Measurements from ENCODE around the gene CNTNAP1. TPM values are rescaled to one million over a fixed set of nuclear protein-coding genes. Genes with fewer than 3 reads are reported as not detected.

Gene CNTNAP1
- total RNA-seq, 2 experiments from 2014 or later: 1.2 to 1.4 TPM

DNA sequence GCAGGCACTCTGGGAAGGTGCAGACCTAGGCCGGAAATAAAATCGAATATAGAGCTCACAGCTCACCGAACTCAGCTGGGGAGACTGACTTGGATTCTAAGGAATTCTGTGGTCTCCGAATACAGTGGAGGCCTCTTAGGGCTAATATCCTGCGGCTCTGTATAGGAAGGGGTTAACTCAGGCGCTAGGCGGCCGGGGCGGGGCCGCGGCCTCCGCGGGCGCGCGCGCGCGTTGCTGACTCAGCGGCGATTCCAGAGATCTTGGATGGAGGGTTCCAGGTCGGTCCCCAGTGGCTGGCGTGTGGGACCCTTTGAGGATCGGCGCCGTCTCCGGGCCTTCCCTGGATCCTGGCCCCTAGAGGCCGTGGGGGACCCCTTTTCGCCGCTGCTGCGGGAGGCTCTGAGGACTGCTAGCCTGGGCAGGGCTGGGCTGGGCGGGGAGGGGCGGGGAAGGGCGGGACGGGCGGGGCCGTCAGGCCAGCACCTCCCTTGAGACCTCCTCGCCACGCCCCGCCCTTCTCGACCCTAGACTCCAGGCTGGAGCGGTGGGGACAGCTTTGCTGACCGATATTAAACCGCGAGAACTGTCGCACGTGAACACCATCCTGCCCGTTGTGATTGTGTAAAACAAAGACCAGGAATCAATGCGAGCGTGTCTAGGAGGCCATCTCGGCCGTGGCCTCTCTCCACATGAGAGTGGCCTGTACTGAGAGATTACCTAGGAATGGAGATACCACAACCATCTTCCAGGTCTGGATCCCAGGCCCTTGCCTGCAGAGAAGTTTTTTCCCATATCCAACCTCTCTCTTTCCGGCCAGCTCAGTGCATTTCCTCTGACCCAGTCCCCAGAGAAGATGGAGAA is 4.2 kb upstream of the CNTNAP1 start:
- ATAC-seq (peak; percentile 14), DNase-seq (peak; percentile 86)
- peak overlapping the region; percentile 70 for H3K4me3 Mint-ChIP-seq
- peaks cover 37% of the 10 kb centered on the region for H3K27me3 Mint-ChIP-seq
- peak overlapping the region; percentile 81 for H3K27ac Mint-ChIP-seq
- intact Hi-C loops (cut with DNase I, micrococcal nuclease): loop anchor here (1.0 to 10.0 kb wide), 16 partner anchors 19 to 1444 kb away; partner anchors contain the start of genes COASY (in 1 of the 2), EIF1 (in 1 of the 2), HDAC5 (in 1 of the 2) and KCNH4 (in 1 of the 2)
- H3K36me3 Mint-ChIP-seq (ENCODE audit: low read depth): peaks cover 2% of the 10 kb centered on the region
- no peaks in the 10 kb centered on the region for H3K9me3 Mint-ChIP-seq (ENCODE audit: low read depth)
- ChIA-PET POLR2A (no interaction called here), CTCF (interaction anchor here (0.6 to 3.9 kb wide), 5 partner anchors 18 to 348 kb away, joined by 3 to 44 read pairs (median 3); partner anchors contain the start of genes PSMC3IP, RETREG3 and TUBG1)
- peaks cover 56% of the 10 kb centered on the region for H3K4me1 Mint-ChIP-seq

DNA sequence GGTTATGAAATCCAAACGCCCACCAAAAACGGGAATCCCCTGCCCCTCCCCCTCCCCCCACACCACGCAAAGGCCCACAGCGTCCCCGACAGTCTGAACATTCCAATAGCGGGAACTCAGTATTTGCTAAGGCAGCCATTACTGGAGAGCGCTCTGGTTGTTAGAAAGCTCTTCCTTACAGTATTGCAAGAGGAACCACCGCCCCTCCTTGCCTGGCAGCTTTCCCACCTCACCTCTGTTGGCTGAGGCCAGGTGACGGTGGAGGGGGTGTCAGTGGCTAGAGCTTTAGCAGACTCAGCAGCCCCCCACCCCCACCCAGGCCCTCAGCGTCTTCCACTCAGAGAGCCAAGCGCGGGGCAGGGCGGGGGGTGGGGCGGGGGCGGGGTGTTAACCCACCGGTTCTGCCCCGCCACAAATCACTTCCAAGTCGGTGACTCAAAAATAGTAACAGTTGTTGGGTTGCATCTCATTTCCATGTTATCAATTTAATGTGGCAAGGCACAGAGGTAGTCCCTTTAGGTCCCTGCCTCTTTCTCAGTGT is 3.3 kb upstream of the CNTNAP1 start:
- Mint-ChIP-seq H3K4me1 (peaks cover 60% of the 10 kb centered on the region), H3K9me3 (ENCODE audit: low read depth) (no peaks in the 10 kb centered on the region), H3K36me3 (ENCODE audit: low read depth) (peaks cover 2% of the 10 kb centered on the region), H3K27ac (peak overlapping the region; percentile 58), H3K4me3 (peak overlapping the region; percentile 70), H3K27me3 (peaks cover 46% of the 10 kb centered on the region)
- ChIA-PET POLR2A (interaction anchor here (0.6 to 1.1 kb wide), 4 partner anchors 19 to 689 kb away, joined by 3 to 5 read pairs (median 3); partner anchors contain the start of genes RETREG3 and TUBG1), CTCF (interaction anchor here (0.6 to 3.9 kb wide), 10 partner anchors 11 to 203 kb away, joined by 3 to 44 read pairs (median 4); partner anchors contain the start of genes PSMC3IP and TUBG2)
- DNase-seq: peak; percentile 65
- intact Hi-C loops (cut with DNase I, micrococcal nuclease): loop anchor here (1.0 to 10.0 kb wide), 12 partner anchors 70 to 1443 kb away; partner anchors contain the start of genes EIF1 (in 1 of the 2), HDAC5 (in 1 of the 2), KCNH4 (in 1 of the 2) and PSME3 (in 1 of the 2)
- ATAC-seq: peak; percentile 16

DNA sequence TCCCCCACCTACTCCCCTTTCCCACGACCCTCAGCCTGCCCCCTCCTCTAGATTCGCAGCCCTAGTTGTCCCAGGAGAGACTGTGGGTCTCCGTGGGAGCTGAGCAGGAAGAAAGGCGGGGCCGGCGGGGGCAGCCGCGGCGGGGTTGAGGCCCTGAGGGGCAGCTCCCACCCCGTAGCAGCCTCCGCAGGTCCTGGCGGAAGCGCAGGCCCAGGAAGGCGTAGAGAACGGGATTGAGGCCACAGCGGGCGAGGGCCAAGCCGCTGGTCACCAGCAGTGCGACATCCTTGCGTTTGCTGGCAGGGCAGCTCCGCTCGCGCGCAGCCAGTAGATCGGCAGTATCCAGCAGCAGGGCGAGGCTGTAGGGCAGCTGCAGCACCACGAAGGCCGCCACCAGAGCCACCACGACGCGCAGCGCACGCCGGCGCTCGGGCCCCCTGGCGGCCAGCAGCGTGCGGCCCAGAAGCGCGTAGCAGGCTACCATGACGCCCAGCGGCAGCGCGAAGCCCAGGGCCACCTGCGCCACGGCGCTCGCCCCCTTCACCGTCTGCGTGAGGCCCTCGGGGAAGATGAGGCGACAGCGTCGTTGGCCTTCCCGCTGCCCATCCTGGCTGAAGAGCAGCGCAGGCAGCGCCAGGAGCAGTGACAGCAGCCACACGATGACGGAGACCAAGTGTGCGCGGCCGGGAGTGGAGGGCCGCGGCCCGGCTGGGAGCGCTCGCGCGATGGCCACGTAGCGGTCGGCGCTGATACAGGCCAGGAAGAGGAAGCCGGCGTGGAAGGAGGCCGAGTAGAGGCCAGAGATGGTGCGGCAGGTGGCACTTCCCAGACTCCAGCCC is 2.6 kb upstream of the CNTNAP1 start:
- peaks cover 2% of the 10 kb centered on the region for H3K36me3 Mint-ChIP-seq (ENCODE audit: low read depth)
- peak; percentile 28 for ATAC-seq
- CTCF ChIA-PET: interaction anchor here (0.6 to 3.9 kb wide), 19 partner anchors 11 to 466 kb away, joined by 3 to 44 read pairs (median 3); partner anchors contain the start of genes PSMC3IP and TUBG2
- H3K9me3 Mint-ChIP-seq (ENCODE audit: low read depth): no peaks in the 10 kb centered on the region
- H3K4me3 Mint-ChIP-seq: peak overlapping the region; percentile 52
- H3K4me1 Mint-ChIP-seq: peaks cover 55% of the 10 kb centered on the region
- DNase-seq: peak; percentile 85
- H3K27me3 Mint-ChIP-seq: peaks cover 44% of the 10 kb centered on the region
- H3K27ac Mint-ChIP-seq: peak overlapping the region; percentile 58
- POLR2A ChIA-PET: interaction anchor here (0.6 to 1.1 kb wide), 4 partner anchors 19 to 688 kb away, joined by 3 to 5 read pairs (median 3); partner anchors contain the start of genes RETREG3 and TUBG1
- intact Hi-C loops (cut with DNase I, micrococcal nuclease): loop anchor here (1.0 to 10.0 kb wide), 10 partner anchors 70 to 1443 kb away; partner anchors contain the start of genes HDAC5 (in 1 of the 2), KCNH4 (in 1 of the 2), PTGES3L (in 1 of the 2) and RETREG3 (in 1 of the 2)

DNA sequence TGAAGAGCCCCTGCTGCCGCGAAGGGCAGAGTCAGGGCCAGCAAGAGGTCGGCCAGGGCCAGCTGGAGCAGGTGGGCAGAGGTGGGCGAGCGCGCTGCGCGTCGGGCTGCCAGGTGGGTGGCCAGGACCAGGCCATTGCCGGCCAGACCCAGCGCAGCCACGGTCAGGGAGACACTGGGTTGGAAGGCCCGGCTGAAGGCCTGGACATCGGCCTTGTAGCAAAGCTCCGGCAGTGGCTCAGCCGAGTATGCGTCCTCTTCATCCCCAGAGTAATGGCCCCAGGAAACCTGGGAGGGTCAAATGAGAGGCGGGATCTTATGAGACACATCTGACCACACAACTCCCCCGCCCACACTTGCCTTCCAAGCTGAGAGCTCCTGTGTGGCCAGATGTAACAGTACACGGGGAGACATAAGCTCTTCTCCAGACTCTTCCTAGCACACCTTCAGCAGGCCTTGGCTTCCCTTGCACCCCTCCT is 2.0 kb upstream of the CNTNAP1 start:
- H3K27ac Mint-ChIP-seq: no peak overlapping the region
- POLR2A ChIA-PET: interaction anchor here (1.1 kb wide), 1 partner anchor 18 kb away, joined by 3 read pairs; no protein-coding TSS in a partner anchor

DNA sequence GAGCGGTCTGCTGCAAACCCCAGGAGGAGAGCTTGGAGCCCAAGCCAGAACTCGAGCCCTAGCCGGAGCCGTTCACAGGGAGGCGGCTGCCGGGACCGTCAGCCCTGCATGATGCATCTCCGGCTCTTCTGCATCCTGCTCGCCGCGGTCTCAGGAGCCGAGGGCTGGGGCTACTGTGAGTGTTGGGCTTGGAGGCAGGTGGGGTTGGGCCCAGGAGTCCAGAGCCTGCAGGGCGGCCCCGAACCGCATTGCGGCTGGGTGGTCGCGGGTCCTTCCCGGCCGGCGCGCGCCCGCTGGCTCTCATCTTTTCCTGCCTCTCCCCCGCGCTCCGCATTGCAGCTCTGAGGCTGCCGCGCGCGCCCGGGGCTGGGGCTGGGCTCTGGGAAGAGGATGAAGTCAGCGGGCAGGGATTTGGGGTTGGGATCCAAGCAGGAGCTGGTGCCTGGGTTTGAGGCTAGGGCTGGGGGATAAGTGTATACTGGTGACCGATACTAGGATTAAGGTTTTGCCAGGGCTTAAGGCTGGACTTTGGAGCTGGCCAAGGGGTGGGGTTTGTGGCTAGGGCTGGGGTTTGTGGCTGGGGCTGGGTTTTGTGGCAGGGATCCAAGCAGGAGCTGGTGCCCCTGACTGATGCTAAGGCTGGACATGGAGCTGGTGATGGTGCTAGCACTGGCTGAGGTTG is 532 bp downstream of the CNTNAP1 start:
- peaks cover 42% of the 10 kb centered on the region for H3K27me3 Mint-ChIP-seq
- ChIA-PET CTCF (interaction anchor here (0.6 to 1.8 kb wide), 6 partner anchors 8 to 246 kb away, joined by 3 to 9 read pairs (median 4); partner anchors contain the start of gene PSMC3IP), POLR2A (interaction anchor here (0.6 to 1.1 kb wide), 2 partner anchors 74 to 625 kb away, joined by 4 to 6 read pairs; partner anchors contain the start of gene RETREG3)
- H3K4me3 Mint-ChIP-seq: peak overlapping the region; percentile 53
- no peak overlapping the region for H3K27ac Mint-ChIP-seq
- peak; percentile 16 for ATAC-seq
- intact Hi-C loops (cut with DNase I, micrococcal nuclease): no loop called here
- no peaks in the 10 kb centered on the region for H3K9me3 Mint-ChIP-seq (ENCODE audit: low read depth)
- peaks cover 43% of the 10 kb centered on the region for H3K4me1 Mint-ChIP-seq
- H3K36me3 Mint-ChIP-seq (ENCODE audit: low read depth): peaks cover 4% of the 10 kb centered on the region
- DNase-seq: peak; percentile 62

More for the DNA sequence above, 2.0 kb upstream of the CNTNAP1 start:
- CTCF ChIA-PET: interaction anchor here (0.6 to 3.9 kb wide), 17 partner anchors 13 to 762 kb away, joined by 3 to 44 read pairs (median 3); partner anchors contain the start of genes ACLY and PSMC3IP
- intact Hi-C loops (cut with DNase I, micrococcal nuclease): no loop called here
- peaks cover 4% of the 10 kb centered on the region for H3K36me3 Mint-ChIP-seq (ENCODE audit: low read depth)
- no peak overlapping the region for H3K4me3 Mint-ChIP-seq
- DNase-seq (no peak), ATAC-seq (no peak)
- H3K9me3 Mint-ChIP-seq (ENCODE audit: low read depth): no peaks in the 10 kb centered on the region
- peaks cover 54% of the 10 kb centered on the region for H3K4me1 Mint-ChIP-seq
- peaks cover 44% of the 10 kb centered on the region for H3K27me3 Mint-ChIP-seq

DNA sequence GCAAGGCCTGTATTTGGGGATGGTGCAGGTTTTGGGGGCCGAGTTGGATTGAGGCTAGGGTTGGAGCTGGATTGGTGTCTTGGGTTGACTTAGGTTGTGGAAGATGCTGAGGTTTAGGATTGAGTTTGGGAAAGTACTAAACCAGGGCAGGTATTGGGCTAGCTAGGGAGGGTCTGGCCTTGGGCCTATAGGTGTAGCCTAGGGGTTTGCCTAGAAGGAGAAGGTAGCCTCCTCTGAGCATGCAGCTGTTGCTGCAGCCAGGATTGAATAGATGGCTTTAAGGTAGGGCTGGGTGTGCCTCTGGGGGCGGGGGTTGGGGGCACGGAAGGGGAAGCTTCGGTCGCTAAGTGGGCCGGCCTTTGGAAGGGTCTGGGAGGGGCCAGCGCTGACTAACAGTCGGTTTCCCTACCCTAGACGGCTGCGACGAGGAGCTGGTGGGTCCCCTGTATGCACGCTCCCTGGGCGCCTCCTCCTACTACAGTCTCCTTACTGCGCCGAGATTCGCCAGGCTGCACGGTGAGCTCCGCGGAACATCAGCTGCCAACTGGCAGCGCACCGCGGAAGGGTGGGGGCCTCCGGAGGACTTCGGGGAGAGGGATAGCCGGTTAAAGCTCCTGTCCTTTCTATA is 1.2 kb downstream of the CNTNAP1 start:
- Mint-ChIP-seq H3K36me3 (ENCODE audit: low read depth) (peaks cover 4% of the 10 kb centered on the region), H3K4me1 (peaks cover 39% of the 10 kb centered on the region), H3K27ac (no peak overlapping the region), H3K9me3 (ENCODE audit: low read depth) (no peaks in the 10 kb centered on the region), H3K27me3 (peaks cover 42% of the 10 kb centered on the region), H3K4me3 (peak overlapping the region; percentile 22)
- ChIA-PET POLR2A (interaction anchor here (0.6 to 1.0 kb wide), 3 partner anchors 12 to 625 kb away, joined by 3 to 6 read pairs (median 3); no protein-coding TSS in a partner anchor), CTCF (interaction anchor here (0.6 to 1.8 kb wide), 9 partner anchors 9 to 246 kb away, joined by 3 to 9 read pairs (median 4); partner anchors contain the start of gene PSMC3IP)
- peak; percentile 36 for DNase-seq
- intact Hi-C loops (cut with DNase I, micrococcal nuclease): no loop called here
- no peak for ATAC-seq

DNA sequence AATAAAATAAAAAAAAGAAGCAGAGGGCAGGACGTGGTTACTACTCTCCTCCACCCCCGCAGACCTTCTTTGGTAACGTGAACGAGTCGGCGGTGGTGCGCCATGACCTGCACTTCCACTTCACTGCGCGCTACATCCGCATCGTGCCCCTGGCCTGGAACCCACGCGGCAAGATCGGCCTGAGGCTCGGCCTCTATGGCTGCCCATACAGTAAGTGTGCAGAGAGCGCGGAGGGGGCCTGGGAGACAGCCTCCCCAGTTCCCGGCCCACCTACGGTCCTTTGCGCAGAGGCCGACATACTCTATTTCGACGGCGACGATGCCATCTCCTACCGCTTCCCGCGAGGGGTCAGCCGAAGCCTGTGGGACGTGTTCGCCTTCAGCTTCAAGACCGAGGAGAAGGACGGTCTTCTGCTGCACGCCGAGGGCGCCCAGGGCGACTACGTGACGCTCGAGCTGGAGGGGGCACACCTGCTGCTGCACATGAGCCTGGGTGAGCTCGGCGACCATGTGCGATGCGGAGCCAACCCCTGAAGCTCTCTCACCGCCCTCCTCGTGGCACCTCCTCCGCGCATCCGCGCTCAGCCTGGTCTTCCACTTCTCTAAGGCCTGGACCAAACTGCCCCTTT is 2.7 kb downstream of the CNTNAP1 start:
- ChIA-PET POLR2A (no interaction called here), CTCF (interaction anchor here (1.2 to 1.3 kb wide), 2 partner anchors 13 to 23 kb away, joined by 4 read pairs; no protein-coding TSS in a partner anchor)
- ATAC-seq: no peak
- Mint-ChIP-seq H3K27me3 (peaks cover 40% of the 10 kb centered on the region), H3K4me3 (no peak overlapping the region), H3K9me3 (ENCODE audit: low read depth) (no peaks in the 10 kb centered on the region), H3K4me1 (peaks cover 26% of the 10 kb centered on the region), H3K27ac (no peak overlapping the region), H3K36me3 (ENCODE audit: low read depth) (peaks cover 4% of the 10 kb centered on the region)
- no peak for DNase-seq
- intact Hi-C loops (cut with DNase I, micrococcal nuclease): no loop called here

DNA sequence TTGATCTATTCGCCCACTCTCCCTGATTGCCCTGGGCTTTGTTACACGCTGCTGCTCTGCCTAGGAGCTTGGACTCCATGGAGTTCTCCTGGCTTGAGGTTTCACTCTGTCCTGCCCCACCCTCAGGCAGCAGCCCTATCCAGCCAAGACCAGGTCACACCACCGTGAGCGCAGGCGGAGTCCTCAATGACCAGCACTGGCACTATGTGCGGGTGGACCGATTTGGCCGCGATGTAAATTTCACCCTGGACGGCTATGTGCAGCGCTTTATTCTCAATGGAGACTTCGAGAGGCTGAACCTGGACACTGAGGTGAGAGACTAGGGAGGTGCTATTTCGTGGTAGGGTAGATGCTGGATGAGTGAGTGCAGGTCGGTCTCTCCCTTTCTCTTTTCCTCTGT is 3.5 kb downstream of the CNTNAP1 start:
- Mint-ChIP-seq H3K27ac (no peak overlapping the region), H3K4me3 (no peak overlapping the region), H3K4me1 (peaks cover 22% of the 10 kb centered on the region), H3K27me3 (peaks cover 37% of the 10 kb centered on the region), H3K9me3 (ENCODE audit: low read depth) (no peaks in the 10 kb centered on the region), H3K36me3 (ENCODE audit: low read depth) (peaks cover 4% of the 10 kb centered on the region)
- intact Hi-C loops (cut with DNase I, micrococcal nuclease): no loop called here
- no peak for DNase-seq
- no peak for ATAC-seq
- ChIA-PET CTCF (interaction anchor here (1.3 kb wide), 1 partner anchor 13 kb away, joined by 4 read pairs; no protein-coding TSS in a partner anchor), POLR2A (no interaction called here)

DNA sequence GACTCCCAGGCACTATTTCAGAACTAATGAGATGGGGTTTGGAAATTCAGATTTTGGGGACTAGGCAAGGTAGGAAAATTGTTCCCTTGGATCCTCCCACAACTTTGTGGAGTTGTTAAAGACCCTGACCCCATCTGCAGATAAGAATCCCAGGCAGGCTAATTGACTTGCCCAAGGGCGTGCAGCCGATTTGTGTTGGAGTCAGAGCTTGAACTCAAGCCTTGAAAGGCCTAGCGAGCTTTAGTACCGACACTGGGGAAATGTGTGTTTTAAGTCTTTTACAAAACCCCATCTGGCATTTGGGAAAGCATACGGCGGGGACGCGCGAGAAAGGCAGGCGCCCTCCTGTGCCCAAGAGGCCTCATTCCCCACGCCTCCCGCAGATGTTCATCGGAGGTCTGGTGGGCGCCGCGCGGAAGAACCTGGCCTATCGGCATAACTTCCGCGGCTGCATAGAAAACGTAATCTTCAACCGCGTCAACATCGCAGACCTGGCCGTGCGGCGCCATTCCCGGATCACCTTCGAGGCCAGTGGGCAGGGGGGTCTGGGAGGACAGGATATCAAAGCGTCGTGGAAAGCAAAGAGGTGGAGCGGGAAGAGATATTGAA is 4.3 kb downstream of the CNTNAP1 start:
- ChIA-PET POLR2A (interaction anchor here (0.6 kb wide), 1 partner anchor 498 kb away, joined by 5 read pairs; no protein-coding TSS in a partner anchor), CTCF (interaction anchor here (0.7 kb wide), 1 partner anchor 38 kb away, joined by 3 read pairs; no protein-coding TSS in a partner anchor)
- peaks cover 2% of the 10 kb centered on the region for H3K36me3 Mint-ChIP-seq (ENCODE audit: low read depth)
- DNase-seq: no peak
- ATAC-seq: no peak
- H3K4me3 Mint-ChIP-seq: no peak overlapping the region
- no peaks in the 10 kb centered on the region for H3K9me3 Mint-ChIP-seq (ENCODE audit: low read depth)
- H3K27me3 Mint-ChIP-seq: peaks cover 32% of the 10 kb centered on the region
- H3K27ac Mint-ChIP-seq: no peak overlapping the region
- intact Hi-C loops (cut with DNase I, micrococcal nuclease): no loop called here
- peaks cover 17% of the 10 kb centered on the region for H3K4me1 Mint-ChIP-seq

All from activated CD4-positive, alpha-beta T cell treated with anti-CD3 and anti-CD28 coated beads for 36 hours (primary cell).